ENCODE measurements around the gene HOXA7.

Gene HOXA7

DNA sequence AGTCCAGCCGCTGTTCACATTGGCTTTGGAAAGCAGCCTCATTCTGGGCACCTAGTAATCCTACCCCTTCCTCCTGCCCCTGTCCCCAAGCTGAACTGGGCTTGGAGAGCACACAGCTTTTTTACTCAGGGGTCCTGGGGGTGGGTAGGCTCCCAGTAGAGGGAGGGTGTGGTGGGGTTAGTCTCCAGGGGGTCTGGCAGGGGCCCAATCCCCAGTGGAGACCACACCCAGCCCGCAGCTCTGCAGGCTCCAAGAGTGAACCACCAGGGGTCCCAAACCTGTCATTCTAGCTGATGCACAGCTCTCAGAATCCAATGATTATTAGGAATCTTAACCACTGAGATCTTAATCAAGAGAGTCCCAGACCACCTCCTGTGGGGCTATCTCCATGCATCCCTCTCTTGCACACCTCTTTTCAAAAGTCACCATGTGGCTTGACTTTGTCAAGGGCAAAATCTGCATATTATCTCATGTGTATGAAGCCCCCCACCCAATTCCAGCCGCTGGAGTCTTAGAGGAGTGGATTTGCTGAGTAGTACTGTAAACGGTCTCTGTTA, 25.9 kb upstream of the HOXA7 start:
- DNase-seq: no peak

DNA sequence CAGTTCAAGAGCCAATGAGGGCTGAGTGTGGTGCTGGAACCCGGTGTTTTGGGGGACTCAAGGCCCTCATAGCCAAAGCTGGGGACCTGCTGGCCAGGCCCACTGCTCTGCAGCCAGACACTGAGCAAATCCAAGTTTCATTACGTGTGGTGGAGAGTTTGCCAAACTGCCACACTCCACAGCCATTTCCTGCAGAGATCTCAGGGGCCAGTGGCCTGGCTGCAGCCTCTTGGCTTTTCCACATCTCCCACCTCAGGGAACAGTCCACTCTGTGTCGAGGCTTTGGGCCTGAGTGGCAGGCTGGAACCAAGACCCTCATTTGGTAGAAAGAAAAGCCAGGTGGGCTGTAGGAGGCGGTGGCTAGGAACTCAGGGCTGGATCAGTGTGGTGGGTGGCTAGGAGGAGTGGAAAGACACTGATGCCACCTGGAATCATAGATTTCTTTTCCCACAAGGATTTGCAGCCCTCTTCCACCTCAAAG, 25.4 kb upstream of the HOXA7 start:
- DNase-seq: no peak

DNA sequence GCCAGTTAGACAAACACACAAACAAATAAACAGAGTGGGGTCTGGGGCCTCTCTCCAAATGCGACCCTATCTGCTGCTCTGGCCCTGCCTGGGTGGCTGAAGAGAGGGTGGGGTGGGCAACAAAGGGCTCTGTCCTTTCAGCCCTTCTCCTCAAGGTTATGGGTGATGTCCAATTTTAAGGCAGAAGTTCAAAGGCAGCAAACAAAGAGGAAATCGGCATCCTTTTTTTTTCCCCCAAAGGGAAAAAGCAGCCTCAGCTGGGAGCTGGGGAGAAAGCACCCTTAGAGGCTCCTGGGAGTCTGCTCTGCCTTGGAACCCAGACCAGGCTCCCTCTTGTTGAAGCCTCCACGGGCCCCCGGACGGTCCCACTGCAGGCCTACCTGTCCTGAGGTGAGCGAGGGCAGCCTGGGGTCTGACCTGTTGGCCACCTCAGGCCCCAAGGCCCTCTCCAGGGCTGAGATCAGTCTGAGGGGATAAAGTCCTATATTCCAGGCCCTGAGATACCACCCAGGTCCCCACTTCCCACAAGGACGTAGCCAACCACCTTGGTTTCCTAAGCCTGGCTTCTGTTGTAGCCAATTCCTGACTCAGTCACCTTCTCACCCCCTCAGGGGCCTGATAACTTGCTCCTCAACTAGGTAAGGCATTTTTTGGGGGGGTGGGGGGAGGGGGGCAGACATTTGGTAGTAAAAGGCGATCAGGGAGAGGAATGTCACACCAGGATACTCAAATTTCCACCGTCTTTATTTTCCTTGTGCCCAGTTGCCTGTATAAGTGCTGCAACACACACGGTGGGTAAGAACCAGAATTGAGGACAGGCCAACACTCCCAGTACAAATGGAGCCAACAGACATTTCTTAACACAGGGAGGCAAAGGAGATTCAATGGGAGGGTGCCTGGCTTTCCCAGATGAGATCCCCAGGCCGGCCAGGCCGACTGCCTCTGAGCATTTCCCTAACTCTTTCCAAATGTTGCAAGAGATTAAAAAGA, 24.3 kb upstream of the HOXA7 start:
- no peak for DNase-seq

DNA sequence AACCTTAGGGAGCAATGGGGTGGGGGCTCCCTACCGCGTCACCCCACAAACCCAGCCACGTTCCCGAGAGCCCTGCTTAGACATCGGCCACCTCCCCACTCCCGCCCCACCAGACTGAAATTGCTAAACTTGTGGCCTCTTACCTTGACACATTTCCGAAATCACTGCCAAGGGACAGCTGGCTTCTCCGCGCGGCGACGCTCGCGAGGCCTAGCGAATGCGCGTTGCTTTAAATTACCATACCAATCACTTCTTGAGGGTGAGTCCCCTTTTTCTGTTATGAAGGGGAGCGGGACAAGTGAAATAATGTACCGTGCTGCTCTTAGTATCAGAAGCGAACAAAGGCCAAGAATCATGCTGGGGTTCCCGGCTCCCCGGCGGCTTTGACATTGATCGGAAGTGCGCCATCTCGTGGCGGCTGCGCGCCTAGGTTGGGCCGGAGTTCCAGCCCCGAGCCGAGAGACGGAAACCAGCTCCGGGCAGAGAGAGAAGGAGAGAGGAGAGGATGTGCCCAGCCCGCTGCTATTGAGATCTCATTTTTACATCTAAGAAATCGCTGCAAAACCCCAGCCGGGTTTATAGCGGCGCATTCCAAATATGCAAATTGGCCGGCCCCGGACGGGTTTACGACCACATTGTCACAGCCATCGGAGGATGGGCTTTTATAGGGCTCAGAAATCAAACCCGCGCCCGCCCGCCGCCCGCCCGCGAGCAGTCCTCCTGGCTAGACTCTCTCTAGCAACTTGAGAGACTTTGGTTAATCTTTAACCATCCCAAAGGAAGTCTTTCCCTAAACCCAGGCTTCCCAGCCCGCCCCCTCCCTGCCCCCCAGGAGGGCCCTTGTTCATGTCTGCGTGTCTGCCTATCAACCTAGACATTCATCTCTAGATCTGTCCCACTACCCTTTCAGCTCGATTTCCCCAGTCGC, 23.3 kb upstream of the HOXA7 start:
- peak; percentile 66 for DNase-seq

DNA sequence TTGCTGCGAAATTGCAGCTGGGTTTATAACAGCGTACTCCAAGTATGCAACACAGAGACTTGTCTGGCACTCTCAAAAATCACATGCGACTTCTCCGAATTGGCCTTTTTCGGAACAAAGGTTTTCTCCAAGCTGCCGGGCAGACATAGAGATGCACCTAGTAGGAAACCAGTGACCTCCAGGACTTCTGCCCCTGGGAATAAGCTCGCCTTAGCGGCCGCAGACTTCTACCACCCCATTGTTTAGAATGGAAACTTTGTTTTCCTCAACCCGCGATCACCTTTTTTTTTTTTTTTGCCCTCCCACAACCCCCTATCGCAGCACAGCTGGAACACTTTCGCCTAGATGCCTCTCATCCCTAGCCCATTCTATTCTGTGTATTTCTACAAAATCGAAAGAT, 22.6 kb upstream of the HOXA7 start:
- no peak for DNase-seq

DNA sequence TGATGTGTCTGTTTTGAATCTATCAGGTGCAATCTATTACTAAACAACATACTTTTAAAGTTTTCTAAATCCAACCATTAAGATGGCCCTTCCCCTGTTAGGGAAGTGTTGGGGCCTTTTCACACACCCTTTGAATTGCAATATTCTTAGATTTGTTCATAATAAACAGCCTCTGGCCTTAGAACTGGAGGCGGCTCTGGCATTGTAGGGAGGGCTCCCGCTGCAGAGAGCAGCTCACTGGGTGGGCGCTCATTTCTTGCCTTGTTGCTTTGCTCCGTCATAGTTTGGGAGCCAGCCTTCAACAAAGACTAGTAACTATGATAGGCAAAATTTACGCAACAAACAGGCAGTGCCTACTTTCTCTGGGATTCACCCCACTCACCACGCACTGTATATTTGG, 21.9 kb upstream of the HOXA7 start:
- no peak for DNase-seq

DNA sequence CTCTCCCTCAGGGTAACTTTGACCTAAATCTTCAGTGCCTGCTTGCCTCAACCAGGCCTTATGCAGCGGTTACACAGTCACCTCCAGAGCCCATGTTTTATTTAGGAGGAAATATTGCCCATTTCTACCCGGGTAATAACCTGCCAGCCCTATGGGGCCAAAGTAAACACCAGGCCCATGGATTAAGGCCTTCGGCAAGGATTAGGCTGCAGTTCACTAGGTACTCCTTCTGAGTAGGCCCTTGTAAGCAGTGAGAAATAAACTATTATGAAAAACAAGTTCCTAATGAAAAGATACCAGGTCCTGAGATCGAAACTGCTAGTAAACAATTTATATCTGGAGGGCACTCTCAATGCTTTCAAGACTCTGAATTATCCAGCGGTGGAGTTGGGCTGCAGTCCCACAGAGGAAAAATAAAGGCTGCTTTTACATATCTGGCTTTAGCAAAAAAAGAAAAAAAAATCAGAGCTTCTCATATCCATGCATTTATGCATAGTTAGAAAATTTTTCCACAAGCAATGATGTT, 21.4 kb upstream of the HOXA7 start:
- no peak for DNase-seq

DNA sequence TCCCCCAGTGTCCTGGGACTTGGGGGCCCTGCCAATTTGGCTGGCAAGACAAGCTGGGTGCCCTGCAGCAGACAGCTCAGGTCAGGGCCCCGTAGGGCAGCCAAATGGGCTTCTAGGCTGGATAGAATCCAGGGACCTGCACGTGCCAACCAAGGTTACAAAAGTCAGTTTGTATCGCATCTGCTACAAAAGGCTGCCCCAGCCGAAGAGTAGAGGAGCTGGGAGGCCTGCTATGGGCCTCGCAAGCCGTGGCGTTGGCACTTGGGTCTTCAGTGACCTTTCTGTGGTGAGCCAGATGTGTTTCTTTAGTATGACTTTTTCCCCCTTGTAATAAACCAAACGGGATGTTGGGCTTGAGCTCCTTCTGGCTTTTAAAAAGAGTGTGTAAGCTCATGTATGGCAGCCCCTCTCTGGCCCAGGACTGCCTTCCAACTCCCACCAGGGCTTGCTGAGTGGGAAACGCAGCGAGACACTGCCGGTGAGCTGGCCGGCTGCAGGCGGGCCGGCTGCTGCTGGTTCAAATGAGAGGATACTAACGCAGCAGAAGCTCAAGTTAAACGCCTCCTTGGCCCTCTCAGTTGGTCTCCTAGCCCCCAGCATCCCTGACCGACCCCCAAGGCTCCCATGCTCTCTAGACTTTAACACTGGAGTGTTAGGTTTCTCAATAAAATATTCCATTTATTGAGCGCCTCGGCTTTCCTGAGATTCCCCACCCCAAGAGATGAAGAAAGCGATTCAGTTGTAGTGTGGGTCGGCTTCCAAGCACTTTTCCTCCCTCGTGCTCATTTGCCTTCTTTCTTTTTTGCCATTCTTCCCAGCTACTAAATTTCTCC, 20.7 kb upstream of the HOXA7 start:
- DNase-seq: no peak

DNA sequence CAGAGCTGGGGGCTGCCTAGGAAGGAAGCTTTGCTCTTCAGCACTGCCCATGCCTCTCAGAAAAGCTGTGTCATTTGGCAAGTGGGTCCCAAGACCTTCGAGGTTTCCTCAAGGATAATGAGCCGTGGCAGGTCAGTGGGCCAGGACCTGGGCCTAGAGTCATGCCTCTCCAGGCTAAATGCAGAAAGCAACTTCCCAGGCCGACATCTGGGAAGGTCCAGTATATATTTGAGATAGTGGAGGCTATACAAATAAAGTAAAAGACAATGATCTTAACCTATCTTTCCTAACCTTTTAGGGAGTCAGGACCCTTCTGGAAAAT, 20.0 kb upstream of the HOXA7 start:
- no peak for DNase-seq

DNA sequence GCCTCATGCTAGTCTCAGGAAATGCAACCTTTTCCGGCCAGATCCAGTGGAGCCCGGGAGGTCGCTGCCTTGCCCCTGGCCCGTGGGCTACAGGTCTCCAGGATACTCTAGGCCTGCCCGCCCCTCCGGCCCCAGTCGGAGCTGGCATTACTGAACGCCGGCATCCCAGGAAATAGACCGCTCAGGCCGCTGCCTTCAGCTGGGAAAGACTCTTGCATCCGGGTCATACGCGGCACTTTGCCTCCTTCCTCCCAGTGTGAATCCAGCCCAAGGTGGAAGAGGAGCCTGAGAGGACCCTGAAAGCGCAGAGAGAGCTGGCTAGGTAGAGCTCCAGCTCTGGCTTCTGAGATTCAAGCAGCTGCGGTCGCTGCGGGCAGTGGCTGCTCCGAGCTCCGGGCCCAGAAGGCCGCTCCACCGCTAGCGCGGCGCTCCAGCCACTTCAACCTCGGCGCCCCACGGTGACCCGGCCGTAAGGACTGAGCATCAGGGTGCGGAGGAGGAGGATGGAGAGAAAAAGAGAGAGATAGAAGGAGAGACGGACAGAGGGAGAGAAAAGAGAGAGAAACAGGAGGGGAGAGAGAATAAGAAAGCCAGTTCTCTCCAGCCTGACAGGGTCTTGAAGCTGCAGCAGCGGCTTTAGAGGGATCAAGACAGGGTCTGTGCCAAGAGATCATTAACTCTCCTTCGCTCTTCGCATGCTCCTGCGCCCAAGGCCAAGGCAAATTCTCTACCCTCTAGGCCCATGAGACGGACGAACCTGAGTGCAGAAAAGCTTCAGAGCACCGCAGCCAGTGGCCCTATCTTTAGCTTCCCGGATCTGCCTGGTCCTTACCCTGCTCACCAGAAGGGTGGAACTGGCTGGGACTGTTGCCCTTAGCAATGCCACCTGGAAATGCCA, 19.4 kb upstream of the HOXA7 start:
- no peak for DNase-seq

DNA sequence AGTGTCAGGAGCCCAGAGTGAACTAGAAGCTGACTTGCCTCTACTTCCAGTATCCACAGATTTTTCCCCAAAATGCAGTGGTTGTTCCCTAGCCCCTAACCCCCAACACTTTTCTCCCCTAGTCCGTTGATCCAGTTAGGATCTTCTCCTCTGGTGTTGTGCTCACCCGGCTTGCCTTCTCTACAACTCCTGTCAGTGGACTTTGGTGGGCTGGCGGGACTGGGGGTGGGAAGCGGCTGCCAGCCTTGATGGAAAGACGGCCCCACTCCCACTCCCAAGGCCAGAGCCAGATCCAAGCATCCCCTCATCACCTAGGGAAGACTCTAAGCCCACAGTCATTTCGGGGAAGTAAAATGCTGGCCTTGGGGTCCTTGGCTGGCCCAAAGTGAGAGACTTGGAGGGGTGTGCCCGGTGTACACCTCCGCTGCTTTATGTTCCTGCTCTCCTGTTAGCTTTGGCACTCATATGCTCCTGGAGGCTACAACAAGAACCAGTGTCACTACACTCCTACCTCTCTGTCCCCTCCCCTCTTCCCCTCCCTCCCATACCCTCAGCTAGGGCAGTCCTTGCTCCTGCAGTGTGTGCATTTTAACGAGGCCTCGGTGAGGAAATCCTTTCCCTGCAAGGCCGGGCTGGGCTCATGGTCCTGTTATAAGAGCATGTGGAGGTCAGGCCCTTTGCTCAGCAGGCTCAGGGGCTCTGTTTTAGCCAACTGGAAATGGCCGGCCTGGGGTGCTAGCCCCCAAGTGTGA, 18.6 kb upstream of the HOXA7 start:
- DNase-seq: no peak

DNA sequence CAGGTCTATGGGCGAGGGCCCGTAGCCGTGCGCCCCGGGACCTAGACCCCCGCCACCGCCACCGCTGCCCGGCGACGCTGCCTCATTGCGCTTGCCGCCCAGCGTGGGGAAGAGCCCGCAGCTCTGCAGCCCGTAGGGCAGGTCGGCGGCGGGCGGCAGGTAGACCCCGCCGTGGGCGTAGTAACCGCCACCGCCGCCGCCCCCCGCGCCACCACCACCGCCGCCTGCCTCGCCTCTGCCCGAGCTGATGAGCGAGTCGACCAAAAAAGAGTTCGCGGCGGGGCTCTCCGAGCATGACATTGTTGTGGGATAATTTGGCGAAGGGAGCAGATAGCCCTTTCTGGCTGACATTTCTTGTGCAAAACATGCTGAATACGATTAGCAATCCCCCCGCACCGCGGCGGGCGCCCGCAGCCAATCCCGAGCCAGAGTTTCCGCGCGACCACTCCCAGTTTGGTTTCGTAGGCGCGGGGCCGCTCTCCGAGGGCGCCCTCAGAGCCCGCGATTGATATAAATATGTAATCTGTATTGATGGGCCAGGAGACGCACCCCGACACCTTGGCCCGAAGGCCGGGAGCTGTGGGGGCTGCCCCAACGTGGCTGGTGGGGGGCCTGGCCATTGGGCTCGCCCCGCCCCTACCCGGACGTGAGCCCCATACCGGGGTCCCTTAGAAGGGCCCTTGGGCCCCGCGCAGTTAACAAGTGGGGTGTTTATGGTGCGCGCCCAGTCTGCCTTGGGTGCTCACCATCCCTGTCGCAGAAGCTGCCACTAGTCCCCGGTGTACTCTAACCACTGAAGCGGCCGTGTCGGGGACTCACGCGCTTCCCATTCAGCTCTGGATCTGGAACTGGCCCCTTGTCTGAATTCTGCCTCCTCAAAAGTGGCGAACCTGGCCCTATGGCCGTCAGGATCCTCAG, 17.7 kb upstream of the HOXA7 start, which contains the start of gene HOXA10:
HOXA10 (minus strand) TSS at position 365 of the 918 bp plus-strand sequence; CDS start at position 351, 14 bp downstream.
- no peak for DNase-seq

DNA sequence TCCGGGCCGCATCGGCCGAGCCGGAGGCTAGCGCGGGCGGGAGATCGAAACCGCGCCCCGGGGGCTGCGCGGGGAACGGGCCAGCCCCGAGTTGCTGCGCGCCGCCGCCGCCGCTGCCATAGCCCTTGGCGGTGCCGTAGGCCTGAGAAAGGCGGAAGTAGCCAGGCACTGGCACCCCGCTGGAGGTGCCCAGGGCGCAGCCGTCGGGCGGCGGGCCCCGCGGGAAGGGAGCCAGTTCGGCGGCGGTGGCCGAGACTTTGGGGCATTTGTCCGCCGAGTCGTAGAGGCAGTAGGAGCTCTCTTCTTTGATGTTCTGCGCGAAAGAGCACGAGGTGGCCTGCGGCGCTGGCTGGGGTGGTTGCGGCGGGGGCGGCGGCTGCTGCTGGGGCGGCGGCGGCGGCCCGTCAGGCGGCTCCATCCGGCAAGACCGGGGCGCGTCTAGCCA, 17.1 kb upstream of the HOXA7 start:
- DNase-seq: no peak

DNA sequence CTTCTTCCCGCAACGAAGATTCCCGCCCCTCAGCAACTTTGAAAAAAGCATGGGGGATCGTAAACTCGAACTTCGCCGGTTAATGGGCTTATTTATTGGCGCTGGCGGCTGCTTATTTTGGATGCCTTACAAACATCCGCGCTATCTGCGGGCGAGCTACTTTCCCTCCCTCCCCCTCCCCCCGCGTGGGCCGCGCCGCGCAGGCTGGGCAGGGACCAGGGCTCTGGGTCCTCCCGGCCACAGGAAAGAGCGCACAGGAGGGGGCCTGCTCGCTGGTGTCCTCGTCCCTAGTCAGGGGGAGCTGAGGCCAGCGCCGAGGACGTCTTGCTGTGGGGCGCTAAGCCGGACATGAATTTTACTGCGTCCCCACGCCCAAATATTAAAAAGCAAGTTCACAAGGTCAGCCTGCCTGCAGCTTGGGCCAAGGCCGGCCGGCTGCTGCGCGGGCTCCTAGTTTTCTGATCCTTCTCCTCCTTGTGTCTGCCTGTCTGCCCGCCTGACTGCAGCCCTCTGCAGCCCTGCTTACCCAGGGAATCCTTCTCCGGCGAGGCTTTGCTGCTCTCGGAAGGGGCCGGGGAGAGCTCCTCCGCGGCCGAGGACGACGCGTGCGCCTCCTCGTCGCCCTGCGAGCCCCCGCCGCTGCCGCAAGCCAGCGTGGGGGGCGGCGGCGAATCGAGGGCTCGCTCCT, 16.5 kb upstream of the HOXA7 start:
- DNase-seq: no peak

DNA sequence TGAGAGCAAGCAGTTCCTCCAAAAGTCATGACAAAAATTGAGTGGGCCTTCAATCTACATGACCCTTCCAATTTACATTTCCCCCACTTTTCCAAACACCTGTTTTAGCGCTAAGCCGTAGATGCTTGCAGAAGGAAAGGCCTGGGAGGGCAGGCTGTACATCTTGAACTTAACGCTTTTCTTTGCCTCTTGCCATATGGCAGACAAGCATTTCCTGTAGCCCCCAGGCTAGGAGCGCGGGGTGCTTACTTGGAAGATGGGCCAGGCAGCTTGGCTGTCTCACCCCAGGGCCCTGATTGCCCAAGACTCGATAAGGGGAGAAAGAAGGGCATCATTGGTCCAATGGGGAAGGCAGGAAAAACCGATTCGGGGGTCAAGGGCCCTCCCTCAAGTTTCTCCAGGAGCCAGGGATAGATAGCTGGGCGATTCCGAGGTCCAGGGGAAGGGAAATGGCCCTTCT, 15.9 kb upstream of the HOXA7 start:
- no peak for DNase-seq

DNA sequence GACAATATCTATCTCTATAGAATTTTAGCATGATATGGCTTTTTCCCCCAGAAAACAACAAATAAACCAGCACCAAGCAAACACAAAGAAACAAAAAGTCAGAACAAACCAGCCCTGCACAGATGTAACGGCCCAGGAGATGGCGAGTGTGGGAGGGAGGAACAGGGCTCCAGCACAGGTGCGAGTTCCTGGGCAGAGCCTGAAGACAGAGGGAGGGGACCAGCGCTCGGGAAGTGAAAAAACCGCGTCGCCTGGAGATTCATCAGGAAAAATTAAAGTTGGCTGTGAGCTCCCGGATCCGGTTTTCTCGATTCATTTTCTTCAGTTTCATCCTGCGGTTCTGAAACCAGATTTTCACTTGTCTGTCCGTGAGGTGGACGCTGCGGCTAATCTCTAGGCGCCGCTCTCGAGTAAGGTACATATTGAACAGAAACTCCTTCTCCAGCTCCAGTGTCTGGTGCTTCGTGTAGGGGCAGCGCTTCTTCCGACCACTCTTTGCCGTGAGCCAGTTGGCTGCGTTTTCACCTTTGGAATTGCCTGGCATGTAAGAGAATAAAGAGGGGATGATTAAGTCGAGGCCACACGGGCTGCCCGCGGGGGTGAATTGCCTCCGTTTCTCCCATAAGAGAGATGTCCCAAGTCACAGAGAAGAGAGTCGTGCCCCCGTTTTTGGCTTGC, 15.3 kb upstream of the HOXA7 start:
- DNase-seq: no peak

DNA sequence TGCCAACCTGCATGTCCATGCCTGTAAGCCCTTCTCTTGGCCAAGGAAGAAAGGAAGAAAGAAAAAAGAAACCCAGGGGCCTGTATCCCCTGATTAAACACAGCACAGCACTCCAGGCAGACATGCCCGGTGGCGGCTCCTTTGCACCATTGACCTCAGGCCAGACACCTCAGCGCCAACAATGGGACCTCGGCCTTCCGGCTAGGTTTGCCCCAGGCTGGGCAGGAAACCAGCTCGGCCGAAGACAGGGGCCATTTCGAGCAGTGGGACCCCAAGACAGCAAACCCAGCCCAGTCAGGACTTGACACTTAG, 14.8 kb upstream of the HOXA7 start:
- no peak for DNase-seq

Data from stimulated activated CD4-positive, alpha-beta T cell treated with anti-CD3 and anti-CD28 coated beads, Interleukin-4, amount 100 ng/mL, for 24 hours (primary cell).